Calu3 (cell line): ENCODE results near the gene PCIF1. TPM values are rescaled to one million over a fixed set of nuclear protein-coding genes. Genes with fewer than 3 reads are reported as not detected.

Source experiments
- BruUV-seq: library from RNA; stranded (reverse); fragments of 400-500 nt; replicated peaks from 2 replicates; lab custom pipeline; 2021; lab: Mats Ljungman, UMichigan
- CTCF ChIA-PET: fragments of 300-600 bp; sonication (Branson Sonifier 250); formaldehyde crosslinking; loops from one replicate; lab custom pipeline; 2022; ENCODE audit warnings: antibody characterized with exemption; lab: Charles Lee
- DNase-seq: peaks from one replicate; pipeline ENCODE4 v3.0.0; 2022
- H3K27ac Mint-ChIP-seq: one replicate; pipeline ENCODE4 v1.8.0; 2022; ENCODE audit warnings: mixed read lengths; ENCODE audit not compliant: unreplicated experiment
- H3K27me3 Mint-ChIP-seq: one replicate; pipeline ENCODE4 v1.8.0; 2022; ENCODE audit warnings: mixed read lengths; ENCODE audit not compliant: unreplicated experiment
- H3K36me3 Mint-ChIP-seq: one replicate; pipeline ENCODE4 v1.8.0; 2022; ENCODE audit warnings: mild to moderate bottlenecking, moderate library complexity, mixed read lengths; ENCODE audit not compliant: insufficient read depth, unreplicated experiment
- H3K4me1 Mint-ChIP-seq: one replicate; pipeline ENCODE4 v1.8.0; 2022; ENCODE audit warnings: mild to moderate bottlenecking, low read depth, mixed read lengths; ENCODE audit not compliant: unreplicated experiment
- H3K4me3 Mint-ChIP-seq: one replicate; pipeline ENCODE4 v1.8.0; 2022; ENCODE audit warnings: mild to moderate bottlenecking, low read depth, moderate library complexity, mixed read lengths; ENCODE audit not compliant: unreplicated experiment
- H3K9me3 Mint-ChIP-seq: one replicate; pipeline ENCODE4 v1.8.0; 2022; ENCODE audit warnings: low read depth, mixed read lengths; ENCODE audit not compliant: unreplicated experiment
- CTCF ChIP-seq: fragments of 200-600 bp; IDR thresholded peaks from one replicate; pipeline ENCODE4 v1.8.0; 2022; ENCODE audit warnings: antibody characterized with exemption; ENCODE audit not compliant: unreplicated experiment
- intact Hi-C: fragments of 100-400 bp; cut with micrococcal nuclease; formaldehyde crosslinking; loops from one replicate; pipeline ENCODE4 v1.10.0; 2022; ENCODE audit not compliant: unreplicated experiment
- total RNA-seq: library from RNA; stranded (reverse); gene quantifications from 2 replicates; pipeline ENCODE4 v1.2.3, GENCODE V29; 2022

Gene PCIF1
- total RNA-seq, 1 experiment from 2014 or later: 39.8 TPM

GRCh38 chr20:45918182-45918737 is 16.2 kb upstream of the PCIF1 start:
- Mint-ChIP-seq H3K36me3 (no peaks in the 10 kb centered on the region), H3K9me3 (no peaks in the 10 kb centered on the region), H3K27ac (no peak overlapping the region), H3K4me3 (no peak overlapping the region), H3K27me3 (peaks cover 41% of the 10 kb centered on the region), H3K4me1 (no peaks in the 10 kb centered on the region)
- intact Hi-C loops: no loop called here
- CTCF ChIA-PET: interaction anchor here (1.0 to 1.1 kb wide), 2 partner anchors 18 to 26 kb away, joined by 3 to 5 read pairs; no protein-coding TSS in a partner anchor
- DNase-seq: no peak
- BruUV-seq: no TSS peak
- TF ChIP-seq CTCF: no peak

GRCh38 chr20:45918779-45919537 is 15.5 kb upstream of the PCIF1 start:
- Mint-ChIP-seq H3K4me1 (no peaks in the 10 kb centered on the region), H3K4me3 (no peak overlapping the region), H3K9me3 (no peaks in the 10 kb centered on the region), H3K36me3 (no peaks in the 10 kb centered on the region), H3K27me3 (peaks cover 42% of the 10 kb centered on the region), H3K27ac (no peak overlapping the region)
- no peak for DNase-seq
- no peak for TF ChIP-seq CTCF
- intact Hi-C loops: no loop called here
- CTCF ChIA-PET: interaction anchor here (0.9 kb wide), 1 partner anchor 128 kb away, joined by 3 read pairs; the partner anchor contains the start of gene WFDC3
- BruUV-seq: no TSS peak

GRCh38 chr20:45919542-45920399 is 14.7 kb upstream of the PCIF1 start:
- Mint-ChIP-seq H3K9me3 (no peaks in the 10 kb centered on the region), H3K4me3 (no peak overlapping the region), H3K36me3 (no peaks in the 10 kb centered on the region), H3K27me3 (peaks cover 50% of the 10 kb centered on the region), H3K4me1 (no peaks in the 10 kb centered on the region), H3K27ac (no peak overlapping the region)
- intact Hi-C loops: no loop called here
- DNase-seq: no peak
- no peak for TF ChIP-seq CTCF
- no TSS peak for BruUV-seq
- CTCF ChIA-PET: interaction anchor here (0.5 to 0.9 kb wide), 3 partner anchors 15 to 1512 kb away, joined by 3 to 4 read pairs (median 3); partner anchors contain the start of gene WFDC3
